Measurements from ENCODE around the gene HECTD1.

DNA sequence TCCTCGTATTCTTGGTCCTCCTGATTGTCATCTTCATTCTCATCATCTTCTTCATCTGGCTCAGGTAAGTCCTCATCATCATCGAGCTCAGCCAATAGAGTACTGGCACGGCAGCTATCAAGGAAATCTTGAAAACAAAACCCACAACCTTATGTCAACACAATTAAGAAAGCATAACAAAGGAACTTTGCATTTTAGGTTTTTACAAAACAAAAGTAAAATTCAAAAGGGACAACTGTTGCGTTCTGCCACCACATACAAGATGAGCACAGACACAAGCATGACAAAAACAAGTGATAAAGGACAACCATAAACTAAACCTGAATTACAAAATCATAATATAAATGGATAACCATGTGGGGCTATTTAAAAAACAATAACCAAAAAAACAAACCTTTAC, 84.7 kb downstream of the HECTD1 start:
- TF ChIP-seq, protein P1, sequence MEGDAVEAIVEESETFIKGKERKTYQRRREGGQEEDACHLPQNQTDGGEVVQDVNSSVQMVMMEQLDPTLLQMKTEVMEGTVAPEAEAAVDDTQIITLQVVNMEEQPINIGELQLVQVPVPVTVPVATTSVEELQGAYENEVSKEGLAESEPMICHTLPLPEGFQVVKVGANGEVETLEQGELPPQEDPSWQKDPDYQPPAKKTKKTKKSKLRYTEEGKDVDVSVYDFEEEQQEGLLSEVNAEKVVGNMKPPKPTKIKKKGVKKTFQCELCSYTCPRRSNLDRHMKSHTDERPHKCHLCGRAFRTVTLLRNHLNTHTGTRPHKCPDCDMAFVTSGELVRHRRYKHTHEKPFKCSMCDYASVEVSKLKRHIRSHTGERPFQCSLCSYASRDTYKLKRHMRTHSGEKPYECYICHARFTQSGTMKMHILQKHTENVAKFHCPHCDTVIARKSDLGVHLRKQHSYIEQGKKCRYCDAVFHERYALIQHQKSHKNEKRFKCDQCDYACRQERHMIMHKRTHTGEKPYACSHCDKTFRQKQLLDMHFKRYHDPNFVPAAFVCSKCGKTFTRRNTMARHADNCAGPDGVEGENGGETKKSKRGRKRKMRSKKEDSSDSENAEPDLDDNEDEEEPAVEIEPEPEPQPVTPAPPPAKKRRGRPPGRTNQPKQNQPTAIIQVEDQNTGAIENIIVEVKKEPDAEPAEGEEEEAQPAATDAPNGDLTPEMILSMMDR (IDR thresholded peaks at IDR 0.05), result no peak
- no peak for TF ChIP-seq POLR2A (IDR thresholded peaks at IDR 0.05)
